Liver (tissue), 9 donors: Measurements from ENCODE around the gene CSTA. TPM values are rescaled to one million over a fixed set of nuclear protein-coding genes. Genes with fewer than 3 reads are reported as not detected.
A peak's percentile ranks its signal among the peaks of the same experiment; 100 is the strongest.

ENCODE experiments used
- DNase-seq: peaks from one replicate; pipeline ENCODE4 v3.0.0-alpha.2; 2017; ENCODE audit warnings: low spot score
- H3K27ac ChIP-seq, 2 donors: one replicate each; pipeline ENCODE4 v1.7.0; 2013; ENCODE audit warnings: inconsistent platforms in 2 of 2, low read length in 2 of 2, control low read depth in 1 of 2, low read depth in 1 of 2, mild to moderate bottlenecking in 1 of 2
- H3K27me3 ChIP-seq, 4 donors: one replicate each; pipeline versions ENCODE4 v1.6.1 to v1.7.0; 2013; ENCODE audit warnings: low read length in 3 of 4, inconsistent platforms in 1 of 4, mild to moderate bottlenecking in 1 of 4, moderate library complexity in 1 of 4; ENCODE audit not compliant: control insufficient read depth in 4 of 4, insufficient read depth in 4 of 4
- H3K36me3 ChIP-seq, 4 donors: one replicate each; pipeline versions ENCODE4 v1.6.1 to v1.7.0; 2013; ENCODE audit warnings: low read length in 3 of 4, mild to moderate bottlenecking in 3 of 4, low read depth in 1 of 4, moderate library complexity in 1 of 4; ENCODE audit not compliant: control insufficient read depth in 4 of 4, insufficient read depth in 3 of 4
- H3K4me1 ChIP-seq, 4 donors: one replicate each; pipeline versions ENCODE4 v1.6.1 to v1.7.0; 2013; ENCODE audit warnings: low read length in 3 of 4, mild to moderate bottlenecking in 3 of 4, moderate library complexity in 1 of 4; ENCODE audit not compliant: control insufficient read depth in 4 of 4, insufficient read depth in 4 of 4
- H3K4me3 ChIP-seq, 3 donors: one replicate each; pipeline versions ENCODE4 v1.6.1 to v1.7.0; 2013; ENCODE audit warnings: low read length in 3 of 3, control low read depth in 1 of 3, low read depth in 1 of 3, mild to moderate bottlenecking in 1 of 3
- H3K9ac ChIP-seq, 2 donors: one replicate each; pipeline ENCODE4 v1.7.0; 2013; ENCODE audit warnings: low read length in 2 of 2, mild to moderate bottlenecking in 2 of 2, moderate library complexity in 2 of 2, control low read depth in 1 of 2, low read depth in 1 of 2
- H3K9me3 ChIP-seq, 4 donors: one replicate each; pipeline versions ENCODE4 v1.6.1 to v1.7.0; 2013; ENCODE audit warnings: low read length in 3 of 4; ENCODE audit not compliant: control insufficient read depth in 4 of 4
- CTCF ChIP-seq: fragments of 150-350 bp; IDR thresholded peaks from 2 replicates; pipeline ENCODE4 v1.5.1; 2017; ENCODE audit warnings: improper control_type of control experiment, low read depth, low read length; ENCODE audit not compliant: missing input control
- EGR1 ChIP-seq, 2 donors: IDR thresholded peaks; 2 replicates each; pipeline ENCODE4 v1.6.1; 2016 to 2018; ENCODE audit warnings: antibody characterized with exemption in 2 of 2, low read depth in 2 of 2
- FOXA1 ChIP-seq: IDR thresholded peaks from 2 replicates; pipeline ENCODE4 v1.6.1; 2016; ENCODE audit warnings: antibody characterized with exemption
- FOXA2 ChIP-seq: IDR thresholded peaks from 2 replicates; pipeline ENCODE4 v1.6.1; 2016; ENCODE audit warnings: antibody characterized with exemption
- GABPA ChIP-seq, 2 donors: IDR thresholded peaks in 1 of 2; conservative IDR thresholded peaks in 1 of 2; 2 replicates each; pipeline ENCODE4 v1.6.1; 2016; ENCODE audit warnings: antibody characterized with exemption in 2 of 2, mild to moderate bottlenecking in 1 of 2, moderate library complexity in 1 of 2
- HNF4A ChIP-seq, 2 donors: conservative IDR thresholded peaks; 2 replicates each; pipeline ENCODE4 v1.6.1; 2016; ENCODE audit warnings: antibody characterized with exemption in 2 of 2, mild to moderate bottlenecking in 2 of 2
- HNF4G ChIP-seq: IDR thresholded peaks from 2 replicates; pipeline ENCODE4 v1.6.1; 2016; ENCODE audit warnings: antibody characterized with exemption
- JUND ChIP-seq, 2 donors: IDR thresholded peaks; 2 replicates each; pipeline ENCODE4 v1.6.1; 2016; ENCODE audit warnings: antibody characterized with exemption in 2 of 2
- NR2F2 ChIP-seq: IDR thresholded peaks from 2 replicates; pipeline ENCODE4 v1.6.1; 2016; ENCODE audit warnings: antibody characterized with exemption
- RAD21 ChIP-seq, 2 donors: IDR thresholded peaks; 2 replicates each; pipeline ENCODE4 v1.6.1; 2016; ENCODE audit warnings: antibody characterized with exemption in 2 of 2, mild to moderate bottlenecking in 2 of 2
- REST ChIP-seq: IDR thresholded peaks from 2 replicates; pipeline ENCODE4 v1.6.1; 2016; ENCODE audit warnings: antibody characterized with exemption, mild to moderate bottlenecking
- RXRA ChIP-seq, 2 donors: IDR thresholded peaks; 2 replicates each; pipeline ENCODE4 v1.6.1; 2017 to 2018; ENCODE audit warnings: antibody characterized with exemption in 2 of 2, mild to moderate bottlenecking in 1 of 2
- SP1 ChIP-seq: IDR thresholded peaks from 2 replicates; pipeline ENCODE4 v1.6.1; 2018; ENCODE audit warnings: antibody characterized with exemption, mild to moderate bottlenecking
- TAF1 ChIP-seq: conservative IDR thresholded peaks from 2 replicates; pipeline ENCODE4 v1.6.1; 2016; ENCODE audit warnings: antibody characterized with exemption, mild to moderate bottlenecking
- YY1 ChIP-seq: IDR thresholded peaks from 2 replicates; pipeline ENCODE4 v1.6.1; 2016; ENCODE audit warnings: antibody characterized with exemption, mild to moderate bottlenecking
- WGBS: extraction: QIAGEN DNeasy Blood & Tissue Kit; methylation state at CpG from one replicate; pipeline ENCODE4 v1.1.7; 2013; 5-methylcytosine and 5-hydroxymethylcytosine counted together
- polyA plus RNA-seq, 2 donors: library from polyadenylated mRNA; stranded (reverse) in 1 of 2; unstranded in 1 of 2; fragments of 200-250 nt in 1 of 2; fragments of >200 nt in 1 of 2; fragmentation: Nextera tagmentation in 1 of 2; extraction: Ambion mirVana in 1 of 2; gene quantifications; one replicate each; pipeline versions ENCODE4 v1.2.1 to v1.2.3, GENCODE V29; 2013 to 2015
- total RNA-seq, 2 donors: library from RNA; depleted of rRNA; stranded (reverse); fragments of >200 nt; gene quantifications; one replicate each; pipeline ENCODE4 v1.2.3, GENCODE V29; 2014
- TF ChIP-seq, protein P1 (sequence below): IDR thresholded peaks from 2 replicates; pipeline ENCODE4 v1.6.1; 2016; ENCODE audit warnings: antibody characterized with exemption
- TF ChIP-seq, protein P2 (sequence below): IDR thresholded peaks from 2 replicates; pipeline ENCODE4 v1.6.1; 2016; ENCODE audit warnings: antibody characterized with exemption
- donor health status: healthy.
- donor health status: healthy.
- donor health status: healthy.
- donor health status: healthy.
- donor health status: healthy.

Gene CSTA
- total and polyA plus RNA-seq, 4 donors, result 1.5 to 6.6 (median 4.0) TPM

GRCh38 chr3:122299872-122300460, 25.1 kb upstream of the CSTA start:
- H3K9ac ChIP-seq, result no peak overlapping the region
- H3K27me3 ChIP-seq, result no peaks in the 10 kb centered on the region
- H3K4me3 ChIP-seq, result no peak overlapping the region
- H3K4me1 ChIP-seq, result peaks cover 0 to 8% (median 1%) of the 10 kb centered on the region in 4 donors
- no peaks in the 10 kb centered on the region for H3K36me3 ChIP-seq
- TF ChIP-seq FOXA1 (no peak), RAD21 (IDR thresholded peaks at IDR 0.05) (peak in 1 of 2 donors; percentile 59), CTCF (peak; percentile 49)
- H3K9me3 ChIP-seq, result peaks cover 0 to 3% (median 1%) of the 10 kb centered on the region in 4 donors
- no peak overlapping the region for H3K27ac ChIP-seq
- no peak for DNase-seq
- 90% methylated on average over 12 of the region's 12 CpGs for WGBS

GRCh38 chr3:122301063-122301462, 24.0 kb upstream of the CSTA start:
- H3K9ac ChIP-seq, result no peak overlapping the region
- no peak for DNase-seq
- no peaks in the 10 kb centered on the region for H3K27me3 ChIP-seq
- H3K36me3 ChIP-seq, result no peaks in the 10 kb centered on the region
- H3K4me3 ChIP-seq, result no peak overlapping the region
- peaks cover 0 to 3% (median 1%) of the 10 kb centered on the region in 4 donors for H3K9me3 ChIP-seq
- H3K4me1 ChIP-seq, result peaks cover 0 to 12% (median 6%) of the 10 kb centered on the region in 4 donors
- no peak overlapping the region for H3K27ac ChIP-seq
- TF ChIP-seq EGR1 (IDR thresholded peaks at IDR 0.05; ENCODE audit: low read depth in 2 of 2), result no peak
- TF ChIP-seq FOXA1, result no peak
- no peak for TF ChIP-seq CTCF
- no peak for TF ChIP-seq HNF4A (conservative IDR thresholded peaks at IDR 0.05)
- TF ChIP-seq REST, result no peak
- TF ChIP-seq, protein P1, sequence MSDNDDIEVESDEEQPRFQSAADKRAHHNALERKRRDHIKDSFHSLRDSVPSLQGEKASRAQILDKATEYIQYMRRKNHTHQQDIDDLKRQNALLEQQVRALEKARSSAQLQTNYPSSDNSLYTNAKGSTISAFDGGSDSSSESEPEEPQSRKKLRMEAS, result no peak
- TF ChIP-seq, protein P2, sequence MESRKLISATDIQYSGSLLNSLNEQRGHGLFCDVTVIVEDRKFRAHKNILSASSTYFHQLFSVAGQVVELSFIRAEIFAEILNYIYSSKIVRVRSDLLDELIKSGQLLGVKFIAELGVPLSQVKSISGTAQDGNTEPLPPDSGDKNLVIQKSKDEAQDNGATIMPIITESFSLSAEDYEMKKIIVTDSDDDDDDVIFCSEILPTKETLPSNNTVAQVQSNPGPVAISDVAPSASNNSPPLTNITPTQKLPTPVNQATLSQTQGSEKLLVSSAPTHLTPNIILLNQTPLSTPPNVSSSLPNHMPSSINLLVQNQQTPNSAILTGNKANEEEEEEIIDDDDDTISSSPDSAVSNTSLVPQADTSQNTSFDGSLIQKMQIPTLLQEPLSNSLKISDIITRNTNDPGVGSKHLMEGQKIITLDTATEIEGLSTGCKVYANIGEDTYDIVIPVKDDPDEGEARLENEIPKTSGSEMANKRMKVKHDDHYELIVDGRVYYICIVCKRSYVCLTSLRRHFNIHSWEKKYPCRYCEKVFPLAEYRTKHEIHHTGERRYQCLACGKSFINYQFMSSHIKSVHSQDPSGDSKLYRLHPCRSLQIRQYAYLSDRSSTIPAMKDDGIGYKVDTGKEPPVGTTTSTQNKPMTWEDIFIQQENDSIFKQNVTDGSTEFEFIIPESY, result no peak
- no peak for TF ChIP-seq YY1
- TF ChIP-seq GABPA (IDR thresholded peaks at IDR 0.05 in 1 of 2, conservative IDR thresholded peaks at IDR 0.05 in 1 of 2), result no peak
- no peak for TF ChIP-seq RAD21 (IDR thresholded peaks at IDR 0.05)
- no peak for TF ChIP-seq JUND (IDR thresholded peaks at IDR 0.05)
- no peak for TF ChIP-seq TAF1
- TF ChIP-seq RXRA (IDR thresholded peaks at IDR 0.05), result no peak
- no peak for TF ChIP-seq SP1
- no peak for TF ChIP-seq NR2F2
- TF ChIP-seq HNF4G, result no peak
- TF ChIP-seq FOXA2, result no peak
